ENCODE results near the gene PTPN1. TPM values are rescaled to one million over a fixed set of nuclear protein-coding genes. Genes with fewer than 3 reads are reported as not detected.
"Not testable (repeated sequence)": the region's sequence is repeated elsewhere in the genome, so short reads cannot be mapped to it uniquely, and the experiment has no call there.

The PTPN1 gene
- total RNA-seq, 4 donors from 2014 or later, result 13.8 to 40.4 (median 22.0) TPM

- TF ChIP-seq POLR2A (IDR thresholded peaks at IDR 0.05) (no peak), CTCF (IDR thresholded peaks at IDR 0.05) (no peak)
- no peak for DNase-seq
- Histone ChIP-seq H3K9me3 (no peaks in the 10 kb centered on the region), H3K36me3 (no peaks in the 10 kb centered on the region), H3K4me1 (peaks cover 0 to 8% (median 0%) of the 10 kb centered on the region in 4 donors), H3K27me3 (no peaks in the 10 kb centered on the region), H3K4me3 (no peak overlapping the region), H3K27ac (no peak overlapping the region)
Observed at GRCh38 chr20:50598074-50598473, 87.9 kb downstream of the PTPN1 start.

- H3K4me1 ChIP-seq, H3K27me3 ChIP-seq, H3K9me3 ChIP-seq, DNase-seq, H3K36me3 ChIP-seq, H3K27ac ChIP-seq, H3K4me3 ChIP-seq: not testable (repeated sequence)
Observed at GRCh38 chr20:50598768-50599167, 88.6 kb downstream of the PTPN1 start.

DNA sequence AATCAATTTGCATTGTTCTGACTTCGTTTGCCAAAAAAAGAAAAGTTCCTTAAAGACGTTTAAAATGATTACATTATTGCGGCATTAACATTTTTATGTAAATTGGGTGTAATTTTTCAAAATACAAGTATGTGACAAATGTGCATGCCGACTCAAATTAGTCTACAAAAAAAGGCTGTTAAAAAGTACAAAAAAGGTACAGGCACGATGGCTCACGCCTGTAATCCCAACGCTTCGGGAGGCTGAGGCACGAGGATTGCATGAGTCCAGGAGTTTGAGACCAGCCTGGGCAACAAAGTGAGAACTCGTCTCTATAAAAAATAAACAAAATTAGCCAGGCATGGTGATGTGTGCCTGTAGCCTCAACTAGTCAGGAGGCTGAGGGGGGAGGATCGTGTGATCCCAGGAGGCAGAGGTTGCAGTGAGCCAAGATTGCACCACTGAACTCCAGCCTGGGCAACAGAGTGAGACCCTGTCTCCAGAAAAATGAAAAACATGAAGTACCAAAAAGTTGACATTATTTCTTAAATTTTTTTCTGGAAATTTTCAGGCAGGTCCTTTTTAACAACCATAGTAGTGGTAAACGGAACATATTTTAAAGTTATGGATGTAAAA lies 90.2 kb downstream of the PTPN1 start:
- H3K9me3 ChIP-seq, result no peaks in the 10 kb centered on the region
- H3K27me3 ChIP-seq, result no peaks in the 10 kb centered on the region
- TF ChIP-seq CTCF (IDR thresholded peaks at IDR 0.05), result no peak
- no peak for TF ChIP-seq POLR2A (IDR thresholded peaks at IDR 0.05)
- no peaks in the 10 kb centered on the region for H3K36me3 ChIP-seq
- H3K4me1 ChIP-seq, result peaks cover 0 to under 1% (median 0%) of the 10 kb centered on the region in 4 donors
- H3K4me3 ChIP-seq, result no peak overlapping the region
- no peak for DNase-seq
- no peak overlapping the region for H3K27ac ChIP-seq

DNA sequence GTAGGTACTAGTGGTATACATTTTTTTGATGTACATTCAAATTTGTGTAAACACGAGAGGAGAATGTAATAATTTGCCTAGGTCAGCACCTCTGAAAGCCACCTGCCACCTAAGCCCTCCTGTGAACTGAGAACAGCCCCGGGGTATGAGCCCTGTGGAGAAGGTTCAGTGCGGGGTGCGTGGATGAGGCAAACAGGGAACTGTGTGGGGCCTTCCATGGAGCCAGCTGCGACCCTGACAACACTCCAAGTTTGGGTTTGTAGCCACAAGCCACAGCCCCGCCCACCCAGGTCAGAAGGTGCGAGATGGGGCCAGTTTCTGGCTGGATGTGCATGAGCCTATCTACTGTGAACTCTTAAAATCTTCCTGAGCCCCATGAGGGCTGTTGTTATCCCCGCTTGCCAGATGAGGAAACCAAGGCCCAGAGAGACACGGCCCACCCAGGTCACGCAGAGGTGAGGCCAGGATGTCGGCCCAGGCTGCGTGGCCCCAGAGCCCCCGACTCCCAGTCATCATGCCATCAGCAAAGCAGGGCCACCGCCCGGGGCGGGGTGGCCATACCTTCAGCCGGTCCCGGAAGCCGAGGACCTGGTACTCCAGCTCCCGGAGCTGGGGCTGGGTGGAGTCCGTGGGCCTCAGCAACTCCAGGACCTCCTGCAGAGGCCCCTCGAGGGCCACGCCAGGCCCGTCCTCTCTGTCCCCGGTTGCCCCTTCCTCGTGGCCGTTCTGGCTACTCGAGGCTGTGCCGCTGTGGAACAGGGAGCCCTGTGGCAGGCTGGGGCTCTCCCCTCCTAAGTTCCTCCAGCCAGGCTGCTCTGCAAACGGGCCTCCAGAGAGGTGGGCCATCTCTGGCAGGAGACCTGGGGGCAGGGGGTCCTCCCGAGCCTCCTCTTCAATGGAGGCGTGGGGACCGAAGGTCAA lies 91.6 kb downstream of the PTPN1 start:
- TF ChIP-seq CTCF (IDR thresholded peaks at IDR 0.05), result no peak
- no peaks in the 10 kb centered on the region for H3K4me1 ChIP-seq
- H3K36me3 ChIP-seq, result no peaks in the 10 kb centered on the region
- H3K27me3 ChIP-seq, result no peaks in the 10 kb centered on the region
- H3K9me3 ChIP-seq, result no peaks in the 10 kb centered on the region
- no peak overlapping the region for H3K27ac ChIP-seq
- DNase-seq, result no peak
- no peak overlapping the region for H3K4me3 ChIP-seq

GRCh38 chr20:50602432-50603088 lies 92.4 kb downstream of the PTPN1 start:
- TF ChIP-seq POLR2A (IDR thresholded peaks at IDR 0.05), result no peak
- TF ChIP-seq CTCF (IDR thresholded peaks at IDR 0.05), result no peak
- no peak overlapping the region for H3K27ac ChIP-seq
- no peaks in the 10 kb centered on the region for H3K36me3 ChIP-seq
- H3K9me3 ChIP-seq, result no peaks in the 10 kb centered on the region
- H3K27me3 ChIP-seq, result no peaks in the 10 kb centered on the region
- no peak for DNase-seq
- H3K4me1 ChIP-seq, result no peaks in the 10 kb centered on the region
- no peak overlapping the region for H3K4me3 ChIP-seq

DNA sequence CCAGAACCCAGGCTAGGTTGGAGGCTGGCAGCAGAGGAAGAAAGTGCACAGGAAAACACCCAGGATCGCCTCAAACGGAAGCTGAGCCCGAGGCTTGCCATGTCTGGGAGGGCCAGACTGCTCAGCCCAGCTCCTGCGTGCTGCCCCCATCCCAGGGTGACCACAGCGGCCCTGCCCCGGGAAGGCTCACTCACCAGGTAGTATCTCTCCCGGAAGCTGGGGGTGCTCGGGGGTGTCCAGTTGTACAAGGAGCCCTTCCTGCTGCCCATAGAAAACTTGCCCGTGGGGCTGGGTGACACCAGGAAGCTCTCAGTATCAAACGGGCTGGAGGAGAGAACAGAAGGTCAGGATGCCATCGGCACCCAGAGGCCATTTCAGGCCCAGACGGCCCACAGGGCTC lies 94.3 kb downstream of the PTPN1 start:
- Histone ChIP-seq H3K9me3 (no peaks in the 10 kb centered on the region), H3K4me3 (no peak overlapping the region), H3K36me3 (no peaks in the 10 kb centered on the region), H3K27me3 (no peaks in the 10 kb centered on the region), H3K27ac (no peak overlapping the region), H3K4me1 (no peaks in the 10 kb centered on the region)
- DNase-seq, result no peak
- TF ChIP-seq POLR2A (IDR thresholded peaks at IDR 0.05) (no peak), CTCF (IDR thresholded peaks at IDR 0.05) (no peak)

All from Peyer's patch (tissue), 4 donors.